HG03060 (cell line): ENCODE results near the gene ZNF880.
"Not testable (repeated sequence)": the region's sequence is repeated elsewhere in the genome, so short reads cannot be mapped to it uniquely, and the experiment has no call there.

Source experiments
- ATAC-seq: cut with Tn5 transposase; IDR thresholded peaks from one replicate; pipeline ENCODE4 v1.9.1; 2021; ENCODE audit warnings: low read depth, moderate number of reproducible peaks; ENCODE audit not compliant: unreplicated experiment

Gene ZNF880

DNA sequence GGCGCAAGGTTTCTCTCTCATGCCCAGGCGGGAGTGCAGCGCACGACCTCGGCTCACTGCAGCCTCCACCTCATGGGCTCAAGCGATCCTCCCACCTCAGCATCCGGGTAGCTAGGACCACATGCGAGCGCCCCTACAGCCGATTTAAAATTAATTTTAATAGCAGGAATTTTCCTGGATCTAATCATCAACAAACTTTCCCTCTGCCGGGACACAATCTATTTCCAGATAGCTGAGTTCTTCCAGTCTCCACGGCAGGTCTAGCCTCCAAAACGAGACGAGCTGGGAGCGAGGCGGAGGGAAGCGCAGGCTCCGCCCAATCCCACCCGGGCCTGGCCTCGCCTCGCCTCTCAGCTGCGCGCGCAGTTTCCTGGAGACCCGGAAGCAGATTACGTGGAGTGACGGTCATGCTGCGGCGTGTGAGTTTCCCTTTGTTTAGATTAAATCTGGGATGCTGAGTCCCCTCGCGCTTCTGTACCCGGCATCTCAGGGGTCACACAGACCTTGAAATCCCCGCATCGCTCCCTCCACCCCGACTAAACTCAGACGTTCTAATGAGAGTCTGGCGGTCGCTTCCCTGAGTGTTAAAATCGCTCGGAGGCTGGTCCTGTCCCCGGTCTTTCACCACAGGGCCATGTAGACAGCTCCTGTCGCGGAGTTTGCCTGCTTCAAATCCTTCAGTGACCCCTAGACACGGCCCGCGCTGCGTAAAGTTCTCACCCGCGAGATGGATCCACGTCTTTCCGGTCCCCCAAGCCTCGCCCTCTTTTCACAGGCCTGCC lies at the start of gene ZNF880:
Gene ZNF880, plus strand, starts transcription at position 365 of the 782 bp plus-strand sequence. Its CDS starts 43 bp downstream, at position 408.
- ATAC-seq = no peak

DNA sequence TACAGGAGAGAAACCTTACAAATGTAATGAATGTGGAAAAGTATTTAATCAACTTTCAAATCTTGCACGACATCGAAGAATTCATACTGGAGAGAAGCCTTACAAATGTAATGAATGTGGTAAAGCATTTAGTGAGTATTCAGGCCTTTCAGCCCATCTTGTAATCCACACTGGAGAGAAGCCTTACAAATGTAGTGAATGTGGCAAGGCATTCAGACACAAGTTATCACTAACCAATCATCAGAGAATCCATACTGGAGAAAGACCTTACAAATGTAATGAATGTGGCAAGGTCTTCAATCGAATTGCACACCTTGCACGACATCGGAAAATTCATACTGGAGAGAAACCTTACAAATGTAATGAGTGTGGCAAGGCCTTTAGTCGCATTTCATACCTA lies 47.3 kb upstream of the ZNF880 start:
- no peak for ATAC-seq

DNA sequence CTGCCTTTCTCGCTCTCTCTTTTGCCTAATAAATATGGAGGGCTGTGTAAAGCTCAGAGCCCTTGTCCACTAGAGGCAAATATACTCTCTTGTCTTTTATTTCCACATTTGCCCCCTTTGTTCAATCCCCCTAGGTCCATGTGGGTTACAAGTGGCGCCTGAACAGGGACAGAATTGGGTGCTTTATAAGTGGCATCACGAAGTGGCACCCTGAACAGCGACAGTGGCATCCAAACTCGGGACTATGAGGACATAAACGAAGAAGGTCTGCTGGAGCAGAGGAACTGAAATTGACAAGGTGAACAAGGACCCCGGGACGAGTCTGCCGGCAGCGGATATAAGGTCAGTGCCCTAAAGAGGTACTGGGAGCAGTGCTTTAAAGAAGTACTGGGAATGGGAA lies 38.0 kb upstream of the ZNF880 start:
- ATAC-seq = no peak

DNA sequence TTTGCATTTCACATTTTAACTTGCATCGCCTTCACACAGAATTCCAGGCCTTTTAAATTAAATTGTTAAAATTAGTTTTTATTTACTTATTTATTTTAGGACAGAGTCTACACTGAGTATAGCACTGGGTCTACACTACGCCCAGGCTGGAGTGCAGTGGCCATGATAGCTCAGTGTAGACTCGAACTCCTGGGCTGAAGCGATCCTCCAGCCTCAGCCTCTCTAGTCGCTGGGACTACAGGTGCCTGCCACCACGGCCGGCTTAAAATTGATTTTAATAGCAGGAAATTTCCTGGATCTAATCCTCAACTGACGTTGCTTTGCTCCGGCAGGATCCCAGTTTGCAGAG lies 34.0 kb upstream of the ZNF880 start:
- ATAC-seq = no peak

DNA sequence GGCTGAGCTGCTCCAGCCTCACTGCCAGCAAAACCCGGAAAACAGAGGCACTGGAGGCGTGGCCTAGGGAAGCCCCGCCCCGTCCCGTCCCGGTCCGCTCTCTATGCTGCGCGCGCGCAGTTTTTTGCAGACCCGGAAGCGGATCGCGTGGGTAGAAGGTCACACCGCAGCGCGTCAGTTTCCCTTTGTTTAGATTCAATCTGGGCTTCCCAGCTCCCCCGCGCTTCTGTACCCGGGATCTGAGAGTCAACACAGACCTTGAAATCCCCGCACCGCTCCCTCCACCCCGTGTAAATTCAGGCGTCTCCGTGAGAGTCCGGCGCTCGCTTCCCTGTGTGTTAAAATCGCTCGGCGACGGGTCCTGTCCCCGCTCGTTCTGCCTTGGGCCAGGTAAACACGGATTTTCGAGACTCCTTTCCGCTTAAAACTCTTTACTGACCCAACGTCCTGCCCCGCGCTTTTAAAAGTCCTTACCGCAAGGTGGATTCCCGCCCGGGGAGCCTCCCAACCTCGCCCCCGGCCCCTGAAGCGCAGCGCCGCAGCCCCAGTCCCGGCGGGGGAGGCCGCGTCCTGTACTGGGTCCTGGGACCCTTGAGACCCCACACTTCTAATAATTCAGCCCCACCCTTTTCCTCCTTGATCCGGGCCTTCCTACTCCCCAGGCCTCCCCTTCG lies 33.5 kb upstream of the ZNF880 start, which contains the start of gene ZNF610:
Gene ZNF610, plus strand, starts transcription at position 127 of the 674 bp plus-strand sequence. CDS start 12,930 bp downstream, outside the sequence.
- ATAC-seq = no peak

DNA sequence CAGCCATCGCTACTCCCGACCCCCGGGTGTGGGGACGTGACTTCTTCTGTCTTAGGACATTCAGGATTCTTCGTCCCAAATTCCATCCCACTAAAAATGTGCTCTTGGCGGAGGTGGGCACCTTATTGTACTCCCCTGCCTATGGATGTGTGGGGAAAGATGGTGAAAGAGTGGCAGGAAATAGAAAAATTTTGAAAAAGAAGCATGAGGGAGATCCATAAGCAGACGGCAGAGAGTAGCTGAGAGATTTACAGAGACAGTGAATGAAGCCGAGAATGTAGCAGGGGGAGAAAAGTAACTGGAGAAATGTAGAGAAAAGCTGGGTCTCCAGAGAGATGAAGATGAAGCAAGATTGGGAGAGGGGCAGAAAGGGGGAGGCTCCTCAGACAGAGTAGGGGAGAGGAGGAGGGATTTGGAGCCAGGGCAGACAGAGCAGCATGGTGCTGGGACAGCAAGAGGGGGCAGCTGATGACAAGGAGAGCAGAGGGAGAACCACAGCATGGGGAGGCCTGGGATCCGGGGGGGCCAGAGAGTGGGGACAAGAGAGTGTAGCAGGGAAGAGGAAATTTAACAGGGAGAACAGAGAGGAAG lies 32.8 kb upstream of the ZNF880 start:
- ATAC-seq = no peak

DNA sequence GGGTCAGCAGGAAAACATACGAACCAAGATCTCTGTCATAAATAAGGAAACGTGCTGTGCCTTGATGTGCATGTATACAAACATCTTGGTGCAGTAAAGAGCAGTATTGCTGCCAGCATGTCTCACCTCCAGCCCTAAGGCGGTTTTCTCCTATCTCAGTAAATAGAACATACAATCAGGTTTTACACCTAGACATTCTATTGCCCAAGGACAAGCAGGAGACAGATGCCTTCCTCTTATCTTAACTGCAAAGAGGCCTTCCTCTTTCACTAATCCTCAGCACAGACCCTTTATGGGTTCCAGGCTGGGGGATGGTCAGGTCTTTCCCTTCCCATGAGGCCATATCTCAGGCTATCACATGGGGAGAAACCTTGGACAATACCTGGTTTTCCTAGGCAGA lies 30.7 kb upstream of the ZNF880 start:
- ATAC-seq = not testable (repeated sequence)

GRCh38 chr19:52343548-52343947 lies 26.2 kb upstream of the ZNF880 start:
- no peak for ATAC-seq

DNA sequence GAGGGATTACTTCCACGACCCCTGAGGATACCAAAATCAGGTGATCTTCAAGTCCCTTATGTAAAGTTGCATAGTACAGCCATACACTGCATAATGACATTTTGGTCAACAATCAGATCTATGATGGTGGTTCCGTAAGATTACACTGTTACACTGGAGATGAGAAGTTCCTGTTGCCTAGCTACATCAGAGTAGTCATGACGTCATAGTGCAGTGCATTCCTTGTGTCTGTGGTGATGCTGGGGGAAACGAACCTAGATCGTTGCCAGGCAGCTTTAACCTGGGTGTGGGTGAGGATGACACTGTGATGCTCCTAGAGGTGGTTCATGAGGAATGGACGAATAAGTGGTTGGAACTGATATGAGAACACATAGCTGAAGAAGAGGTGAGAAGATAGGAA lies 24.6 kb upstream of the ZNF880 start:
- ATAC-seq = no peak

GRCh38 chr19:52351512-52351911 lies 18.2 kb upstream of the ZNF880 start:
- no peak for ATAC-seq

GRCh38 chr19:52366414-52366824 lies 3.3 kb upstream of the ZNF880 start:
- no peak for ATAC-seq

GRCh38 chr19:52370341-52370710 lies 603 bp downstream of the ZNF880 start:
- ATAC-seq = no peak

DNA sequence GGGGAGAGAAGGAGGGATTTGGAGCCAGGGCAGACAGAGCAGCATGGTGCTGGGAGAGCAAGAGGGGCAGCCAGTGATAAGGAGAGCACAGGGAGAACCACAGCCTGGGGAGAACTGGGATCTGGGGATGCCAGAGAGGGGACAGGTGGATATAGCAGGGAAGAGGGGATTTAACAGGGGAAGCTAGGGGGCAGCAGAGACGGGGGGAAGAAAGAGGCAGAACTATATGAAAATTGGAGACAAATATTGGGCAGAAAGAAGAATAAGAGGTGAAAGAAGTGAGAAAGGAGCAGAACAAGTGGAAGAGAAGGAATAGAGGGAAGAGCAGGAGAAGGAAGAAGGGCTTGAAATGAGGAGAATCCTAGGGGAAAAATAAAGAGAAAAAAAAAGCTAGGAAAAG lies 21.4 kb downstream of the ZNF880 start:
- ATAC-seq = no peak

DNA sequence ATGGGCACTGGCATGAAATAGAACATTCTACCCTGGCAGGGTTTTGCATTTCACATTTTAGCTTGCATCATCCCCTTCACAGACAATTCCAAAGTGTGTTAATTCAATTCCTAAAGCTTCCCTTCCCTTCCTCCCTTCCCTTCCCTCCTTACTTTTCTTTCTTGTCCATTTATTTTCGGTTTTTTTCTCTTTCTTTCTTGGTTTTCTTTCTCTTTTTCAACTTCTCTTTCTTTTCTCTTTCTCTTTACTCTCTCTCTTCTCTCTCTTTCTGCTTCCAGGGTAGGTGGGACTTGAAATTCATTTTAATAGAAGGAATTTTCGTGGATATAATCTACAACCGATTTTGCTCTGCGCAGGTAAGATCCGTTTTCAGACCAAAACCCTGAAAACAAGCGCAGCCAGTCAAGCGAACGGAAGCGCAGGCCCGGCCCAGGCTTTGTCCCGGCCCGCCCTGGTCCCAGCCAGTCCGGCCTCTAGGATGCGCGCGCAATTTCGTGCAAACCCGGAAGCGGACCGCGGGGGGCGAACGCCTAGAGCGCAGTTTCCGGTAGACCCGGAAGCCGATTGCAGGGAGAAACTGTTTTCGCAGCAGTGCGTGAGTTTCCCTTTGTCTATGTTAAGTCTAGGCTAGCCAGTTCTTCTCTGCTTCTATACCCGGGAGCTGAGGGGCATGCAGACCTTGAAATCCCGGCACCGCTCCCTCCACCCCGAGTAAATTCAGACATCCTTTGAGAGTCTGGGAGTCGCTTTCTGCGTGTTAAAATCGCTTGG lies 27.8 kb downstream of the ZNF880 start, which contains the start of gene ZNF528:
Gene ZNF528, plus strand, starts transcription at position 540 of the 771 bp plus-strand sequence. CDS start 4,165 bp downstream, outside the sequence.
- no peak for ATAC-seq

DNA sequence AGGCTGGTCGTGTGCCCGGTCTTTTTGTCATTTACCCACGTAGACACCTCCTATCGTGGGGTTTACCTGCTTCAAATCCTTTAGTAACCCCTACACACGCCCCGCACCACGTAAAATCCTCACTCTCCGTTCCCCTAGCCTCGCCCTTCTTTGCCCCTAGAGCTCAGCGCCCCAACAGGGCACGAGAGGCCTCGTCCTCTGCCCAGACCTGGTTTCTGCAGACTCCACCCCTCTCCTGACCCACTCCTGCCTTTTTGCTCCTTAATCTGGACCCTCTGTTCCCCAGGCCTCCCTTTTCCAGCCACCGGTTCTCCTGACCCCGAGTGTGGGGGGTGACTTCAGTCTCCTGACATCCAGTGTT lies 28.3 kb downstream of the ZNF880 start:
- ATAC-seq = no peak

GRCh38 chr19:52410276-52410675 lies 40.6 kb downstream of the ZNF880 start:
- ATAC-seq = no peak

- ATAC-seq = no peak
Measured at GRCh38 chr19:52415711-52416110, 46.0 kb downstream of the ZNF880 start.

DNA sequence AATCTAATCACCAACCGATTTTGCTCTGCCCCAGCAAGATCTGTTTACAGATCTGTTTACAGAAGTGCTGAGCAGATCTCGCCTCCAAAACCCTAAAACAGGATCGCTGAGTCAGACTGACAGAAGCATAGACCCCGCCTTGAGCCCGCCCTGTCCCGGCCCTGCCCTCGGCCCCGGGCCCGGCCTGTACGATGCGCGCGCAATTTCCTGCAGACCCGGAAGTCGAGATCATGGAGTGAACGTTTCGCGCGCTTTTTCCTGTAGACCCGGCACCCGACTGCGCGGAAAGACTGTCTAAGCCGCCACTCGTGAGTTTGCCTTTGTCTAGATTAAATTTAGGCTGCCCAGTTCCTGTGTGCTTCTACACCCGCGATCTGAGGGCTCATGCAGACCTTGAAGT lies 59.2 kb downstream of the ZNF880 start, which contains the start of gene ZNF534:
Gene ZNF534, plus strand, starts transcription at position 212 of the 400 bp plus-strand sequence. CDS start 2,327 bp downstream, outside the sequence.
- ATAC-seq = no peak
